Pancreas (tissue), 10 donors: Measurements from ENCODE around the gene ELP4. TPM values are rescaled to one million over a fixed set of nuclear protein-coding genes. Genes with fewer than 3 reads are reported as not detected.

Experiments
- ATAC-seq, 4 donors: fragments of 200-7000 bp; cut with Tn5 transposase; one replicate each; pipeline versions ENCODE4 v1.8.0 to v1.9.1; 2020; ENCODE audit warnings: mild to moderate bottlenecking in 4 of 4, moderate library complexity in 4 of 4
- DNase-seq, 6 donors: peaks; one replicate each; pipeline ENCODE4 v3.0.0-alpha.2; 2020
- FAIRE-seq: peaks from 2 replicates; lab custom pipeline; 2012; peaks lifted over from hg19 to GRCh38; lab: Jason Lieb, UNC
- H3K27ac ChIP-seq, 4 donors: fragments of 200-600 bp; sonication (generic); 1 replicate in 3 of 4; 2 replicates in 1 of 4; pipeline versions ENCODE4 v1.5.0 to v1.8.0; 2020
- H3K27me3 ChIP-seq, 4 donors: fragments of 200-600 bp; one replicate each; pipeline ENCODE4 v1.8.0; 2021
- H3K36me3 ChIP-seq, 3 donors: fragments of 200-600 bp; sonication (generic) in 1 of 3; one replicate each; pipeline versions ENCODE4 v1.5.0 to v1.8.0; 2020 to 2021
- H3K4me1 ChIP-seq, 3 donors: fragments of 200-600 bp; one replicate each; pipeline ENCODE4 v1.8.0; 2021
- H3K4me3 ChIP-seq, 4 donors: fragments of 200-600 bp; sonication (generic) in 2 of 4; one replicate each; pipeline versions ENCODE4 v1.5.0 to v1.8.0; 2020 to 2021
- H3K9me3 ChIP-seq, 4 donors: fragments of 200-600 bp; one replicate each; pipeline ENCODE4 v1.8.0; 2021
- CTCF ChIP-seq, 4 donors: fragments of 200-600 bp; sonication (generic) in 3 of 4; IDR thresholded peaks; one replicate each; pipeline versions ENCODE4 v1.5.0 to v1.8.0; 2021; ENCODE audit warnings: antibody characterized with exemption in 4 of 4
- WGBS, 2 donors: extraction: QIAGEN DNeasy Blood & Tissue Kit; methylation state at CpG; one replicate each; pipeline ENCODE4 v1.1.7; 2013; 5-methylcytosine and 5-hydroxymethylcytosine counted together
- intact Hi-C, 3 donors: fragments of 100-400 bp; cut with DNase I; formaldehyde crosslinking; loops; one replicate each; pipeline versions ENCODE4 v1.11.1 to v1.14.2; 2022
- polyA plus RNA-seq, 2 donors: library from polyadenylated mRNA; stranded (reverse); fragments of 200-250 nt; gene quantifications; one replicate each; pipeline ENCODE4 v1.2.3, GENCODE V29; 2013
- total RNA-seq, 6 donors: library from RNA; stranded (reverse); fragmentation: NEBNext Ultra II Directional in 4 of 6; extraction: Animal tissue kit (Norgen Biotek cat#: 25700) in 4 of 6; gene quantifications; one replicate each; pipeline versions ENCODE4 v1.2.1 to v1.2.4, GENCODE V29; 2021 to 2023
- donor health status: healthy with polysubstance abuse.
- donor health status: DM: no; HTN: no; CAD: no; lungs with moderate emphysema.
- donor health status: DM: no; HTN: no; CAD: no.
- donor health status: control.
- donor health status: control.
- donor health status: Bipolar disorder and iron deficiency.
- donor health status: DM: yes; HTN: yes; CAD: no.
- donor health status: DM: no; HTN: no; CAD: no.
- donor health status: DM: no; HTN: no; CAD: no.
- donor health status: DM: yes; HTN: yes; CAD: no.

Gene ELP4
- total and polyA plus RNA-seq, 8 donors = 8.7 to 13.2 (median 9.9) TPM

- ATAC-seq (no peak), DNase-seq (no peak), FAIRE-seq (no peak)
- Histone ChIP-seq H3K9me3 (no peaks in the 10 kb centered on the region), H3K27me3 (no peaks in the 10 kb centered on the region), H3K4me1 (no peaks in the 10 kb centered on the region), H3K36me3 (no peaks in the 10 kb centered on the region), H3K4me3 (no peak overlapping the region), H3K27ac (no peak overlapping the region)
- no peak for TF ChIP-seq CTCF (IDR thresholded peaks at IDR 0.05)
- intact Hi-C loops = no loop called here
- 97% methylated on average over 2 of the region's 2 CpGs for WGBS, 2 donors
These were observed 258.1 kb downstream of the ELP4 start for GRCh38 chr11:31767685-31768084.

- FAIRE-seq (no peak), DNase-seq (no peak), ATAC-seq (peak in 3 of 4 donors; percentile 27 to 80 (median 53))
- Histone ChIP-seq H3K36me3 (no peaks in the 10 kb centered on the region), H3K27ac (no peak overlapping the region), H3K4me3 (no peak overlapping the region), H3K9me3 (no peaks in the 10 kb centered on the region), H3K4me1 (no peaks in the 10 kb centered on the region), H3K27me3 (no peaks in the 10 kb centered on the region)
- WGBS, 2 donors = 87 to 92% methylated on average over 9 of the region's 9 CpGs
- intact Hi-C loops = no loop called here
- no peak for TF ChIP-seq CTCF (IDR thresholded peaks at IDR 0.05)
These were observed 259.4 kb downstream of the ELP4 start for GRCh38 chr11:31768749-31769640.

GRCh38 chr11:31770011-31770700 lies 260.6 kb downstream of the ELP4 start:
- intact Hi-C loops = no loop called here
- TF ChIP-seq CTCF (IDR thresholded peaks at IDR 0.05) = no peak
- WGBS, 2 donors = 96 to 99% methylated on average over 3 of the region's 3 CpGs
- ATAC-seq (no peak), FAIRE-seq (no peak), DNase-seq (no peak)
- H3K36me3 ChIP-seq = no peaks in the 10 kb centered on the region
- no peaks in the 10 kb centered on the region for H3K9me3 ChIP-seq
- no peak overlapping the region for H3K4me3 ChIP-seq
- no peak overlapping the region for H3K27ac ChIP-seq
- H3K4me1 ChIP-seq = no peaks in the 10 kb centered on the region
- H3K27me3 ChIP-seq = no peaks in the 10 kb centered on the region

GRCh38 chr11:31772412-31772811 lies 262.8 kb downstream of the ELP4 start:
- no peak for TF ChIP-seq CTCF (IDR thresholded peaks at IDR 0.05)
- Histone ChIP-seq H3K4me1 (no peaks in the 10 kb centered on the region), H3K4me3 (no peak overlapping the region), H3K27ac (no peak overlapping the region), H3K27me3 (no peaks in the 10 kb centered on the region), H3K9me3 (no peaks in the 10 kb centered on the region), H3K36me3 (no peaks in the 10 kb centered on the region)
- WGBS, 2 donors = 83% methylated on average over 2 of the region's 2 CpGs
- intact Hi-C loops = no loop called here
- FAIRE-seq = no peak
- ATAC-seq = no peak
- DNase-seq = no peak
